Eye (tissue), 1 donor: ENCODE results near the gene OCRL.
A peak's percentile ranks its signal among the peaks of the same experiment; 100 is the strongest.

Experiments
- DNase-seq: peaks from one replicate; pipeline ENCODE4 v3.0.0-alpha.2; 2015

The OCRL gene

GRCh38 chrX:129540068-129540653 is at the start of gene OCRL:
Gene OCRL, plus strand, starts transcription at chrX:129540259. Its CDS starts 181 bp downstream, at chrX:129540440.
- peak; percentile 85 for DNase-seq

GRCh38 chrX:129490330-129490729 is 49.7 kb upstream of the OCRL start:
- no peak for DNase-seq

- no peak for DNase-seq
These were observed 46.4 kb upstream of the OCRL start for GRCh38 chrX:129493643-129494042.

GRCh38 chrX:129494887-129495286 is 45.2 kb upstream of the OCRL start:
- no peak for DNase-seq

GRCh38 chrX:129495900-129496299 is 44.2 kb upstream of the OCRL start:
- no peak for DNase-seq

GRCh38 chrX:129496625-129497024 is 43.4 kb upstream of the OCRL start:
- no peak for DNase-seq

GRCh38 chrX:129497146-129497843 is 42.8 kb upstream of the OCRL start:
- DNase-seq: no peak

GRCh38 chrX:129510331-129510730 is 29.7 kb upstream of the OCRL start:
- DNase-seq: no peak

GRCh38 chrX:129511689-129512088 is 28.4 kb upstream of the OCRL start:
- DNase-seq: no peak

GRCh38 chrX:129512409-129512808 is 27.6 kb upstream of the OCRL start:
- DNase-seq: no peak

- DNase-seq: no peak
These were observed 23.7 kb upstream of the OCRL start for GRCh38 chrX:129516402-129516801.

GRCh38 chrX:129520151-129520550 is 19.9 kb upstream of the OCRL start:
- no peak for DNase-seq

- DNase-seq: peak; percentile 86
These were observed 17.6 kb upstream of the OCRL start for GRCh38 chrX:129522184-129523078.

- peak; percentile 85 for DNase-seq
These were observed 16.8 kb upstream of the OCRL start, which contains the start of gene SMARCA1 for GRCh38 chrX:129523079-129523911. Gene SMARCA1, minus strand, starts transcription at chrX:129523490. Its CDS starts 120 bp downstream, at chrX:129523370.

- DNase-seq: no peak
These were observed 15.7 kb upstream of the OCRL start for GRCh38 chrX:129524250-129524850.

- no peak for DNase-seq
These were observed 14.9 kb upstream of the OCRL start for GRCh38 chrX:129525162-129525561.

- DNase-seq: no peak
These were observed 14.2 kb upstream of the OCRL start for GRCh38 chrX:129525896-129526295.

GRCh38 chrX:129529685-129530281 is 10.3 kb upstream of the OCRL start:
- peak; percentile 49 for DNase-seq

- DNase-seq: no peak
These were observed 9.6 kb upstream of the OCRL start for GRCh38 chrX:129530410-129530809.

- DNase-seq: no peak
These were observed 8.9 kb upstream of the OCRL start for GRCh38 chrX:129531132-129531531.

GRCh38 chrX:129534816-129535578 is 5.1 kb upstream of the OCRL start:
- DNase-seq: no peak
